DOHH2 (cell line): ENCODE measurements around the gene SCAP.

Source experiments
- H3F3A ChIP-seq: fragments of 200-600 bp; sonication (generic), shearing (Covaris generic); 2 replicates; pipeline ENCODE4 v1.6.0; 2016; ENCODE audit warnings: antibody characterized with exemption, mild to moderate bottlenecking; ENCODE audit not compliant: control insufficient read depth, insufficient read depth
- H3K27ac ChIP-seq: fragments of 200-600 bp; sonication (generic); 2 replicates; pipeline ENCODE4 v1.5.1; 2014; ENCODE audit warnings: low read depth, mild to moderate bottlenecking, low read length, moderate library complexity
- H3K27me3 ChIP-seq: fragments of 200-600 bp; sonication (generic); 2 replicates; pipeline ENCODE4 v1.6.1; 2014; ENCODE audit warnings: mild to moderate bottlenecking, low read length, mixed read lengths; ENCODE audit not compliant: control insufficient read depth
- H3K36me3 ChIP-seq: fragments of 200-600 bp; sonication (generic); 2 replicates; pipeline ENCODE4 v1.6.1; 2014; ENCODE audit warnings: mild to moderate bottlenecking, low read length, moderate library complexity, mixed read lengths; ENCODE audit not compliant: control insufficient read depth
- H3K4me1 ChIP-seq: fragments of 200-600 bp; sonication (generic); 2 replicates; pipeline ENCODE4 v1.6.1; 2014; ENCODE audit warnings: mild to moderate bottlenecking, low read length, mixed read lengths; ENCODE audit not compliant: control insufficient read depth
- H3K4me2 ChIP-seq: fragments of 200-600 bp; sonication (generic); 2 replicates; pipeline ENCODE4 v1.6.0; 2014; ENCODE audit warnings: mild to moderate bottlenecking, low read length, moderate library complexity
- H3K4me3 ChIP-seq: fragments of 200-600 bp; sonication (generic); 2 replicates; pipeline ENCODE4 v1.5.1; 2014; ENCODE audit warnings: mild to moderate bottlenecking, low read length, mixed read lengths
- H3K79me2 ChIP-seq: fragments of 200-600 bp; sonication (generic); 2 replicates; pipeline ENCODE4 v1.6.1; 2014; ENCODE audit warnings: mild to moderate bottlenecking, low read length, mixed read lengths; ENCODE audit not compliant: control insufficient read depth
- H3K9me2 ChIP-seq: fragments of 200-600 bp; sonication (generic); replicated peaks from 2 replicates; pipeline ENCODE4 v1.6.1; 2014; ENCODE audit warnings: mild to moderate bottlenecking, low read length, mixed read lengths; ENCODE audit not compliant: control insufficient read depth
- H3K9me3 ChIP-seq: fragments of 200-600 bp; sonication (generic); 2 replicates; pipeline ENCODE4 v1.6.1; 2014; ENCODE audit warnings: antibody characterized with exemption, low read length, mixed read lengths; ENCODE audit not compliant: control insufficient read depth, insufficient read depth
- H4K20me1 ChIP-seq: fragments of 200-600 bp; sonication (generic); 2 replicates; pipeline ENCODE4 v1.6.0; 2014; ENCODE audit warnings: low read depth, mild to moderate bottlenecking, antibody characterized with exemption, low read length, moderate library complexity; ENCODE audit not compliant: control insufficient read depth, insufficient read depth
- CTCF ChIP-seq: fragments of 200-600 bp; sonication (generic); IDR thresholded peaks from one replicate; pipeline ENCODE4 v1.5.1; 2014; ENCODE audit warnings: antibody characterized with exemption, mild to moderate bottlenecking, low read depth, low read length; ENCODE audit not compliant: poor library complexity, severe bottlenecking
- EZH2phosphoT487 ChIP-seq: fragments of 200-600 bp; sonication (generic); IDR thresholded peaks from 2 replicates; pipeline ENCODE4 v1.6.1; 2017; ENCODE audit warnings: borderline replicate concordance, mild to moderate bottlenecking, antibody characterized with exemption, low read length, moderate library complexity, mixed read lengths

Gene SCAP

GRCh38 chr3:47520756-47521155, 45.0 kb upstream of the SCAP start:
- Histone ChIP-seq H3K9me3 (no peaks in the 10 kb centered on the region), H3F3A (no peaks in the 10 kb centered on the region), H3K27me3 (0 out of 2 replicates have a peak, but pooled peaks cover 3% of the 10 kb centered on the region), H3K4me3 (no peak overlapping the region), H3K36me3 (no peaks in the 10 kb centered on the region), H3K27ac (no peak overlapping the region), H3K4me1 (peaks cover 8% of the 10 kb centered on the region), H3K79me2 (no peaks in the 10 kb centered on the region), H3K9me2 (no peaks in the 10 kb centered on the region), H3K4me2 (no peak overlapping the region), H4K20me1 (no peaks in the 10 kb centered on the region)
- no peak for TF ChIP-seq CTCF
- TF ChIP-seq EZH2phosphoT487 = no peak

GRCh38 chr3:47517937-47518336, 42.2 kb upstream of the SCAP start:
- 0 out of 2 replicates have a peak, but pooled peaks cover 3% of the 10 kb centered on the region for H3K27me3 ChIP-seq
- TF ChIP-seq EZH2phosphoT487 (no peak), CTCF (no peak)

GRCh38 chr3:47515864-47516319, 40.2 kb upstream of the SCAP start:
- Histone ChIP-seq H3K9me3 (no peaks in the 10 kb centered on the region), H3K79me2 (peaks cover 23% of the 10 kb centered on the region), H3K27me3 (no peaks in the 10 kb centered on the region), H3K4me1 (peaks cover 14% of the 10 kb centered on the region), H3K27ac (no peak overlapping the region), H3K36me3 (peaks cover 19% of the 10 kb centered on the region), H3K9me2 (no peaks in the 10 kb centered on the region), H3F3A (peaks cover 8% of the 10 kb centered on the region; the same call in 1 of the 2 replicates), H3K4me3 (no peak overlapping the region), H4K20me1 (no peaks in the 10 kb centered on the region), H3K4me2 (no peak overlapping the region)
- no peak for TF ChIP-seq EZH2phosphoT487
- TF ChIP-seq CTCF = no peak

More at GRCh38 chr3:47517937-47518336, 42.2 kb upstream of the SCAP start:
- peaks cover 1% of the 10 kb centered on the region; the same call in 1 of the 2 replicates for H3K36me3 ChIP-seq
- peaks cover 3% of the 10 kb centered on the region for H3K79me2 ChIP-seq
- H3K4me2 ChIP-seq = no peak overlapping the region
- H4K20me1 ChIP-seq = no peaks in the 10 kb centered on the region
- no peak overlapping the region for H3K27ac ChIP-seq
- H3K4me3 ChIP-seq = no peak overlapping the region
- peaks cover 8% of the 10 kb centered on the region; the same call in 1 of the 2 replicates for H3F3A ChIP-seq
- H3K4me1 ChIP-seq = peaks cover 10% of the 10 kb centered on the region
- H3K9me2 ChIP-seq = no peaks in the 10 kb centered on the region
- H3K9me3 ChIP-seq = no peaks in the 10 kb centered on the region

- no peak overlapping the region for H3K27ac ChIP-seq
These were observed 39.4 kb upstream of the SCAP start for GRCh38 chr3:47515100-47515499.

More at GRCh38 chr3:47515100-47515499, 39.4 kb upstream of the SCAP start:
- Histone ChIP-seq H3K9me3 (no peaks in the 10 kb centered on the region), H3K36me3 (peaks cover 27% of the 10 kb centered on the region), H4K20me1 (no peaks in the 10 kb centered on the region), H3K9me2 (no peaks in the 10 kb centered on the region), H3K79me2 (peaks cover 31% of the 10 kb centered on the region), H3K27me3 (no peaks in the 10 kb centered on the region), H3K4me2 (no peak overlapping the region), H3F3A (peaks cover 8% of the 10 kb centered on the region; the same call in 1 of the 2 replicates), H3K4me3 (no peak overlapping the region), H3K4me1 (peaks cover 14% of the 10 kb centered on the region)
- no peak for TF ChIP-seq CTCF
- no peak for TF ChIP-seq EZH2phosphoT487
